Activated T-helper 1 cell treated with anti-CD3 and anti-CD28 coated beads, Interleukin-2, amount 50 U/mL, for 16 hours (primary cell): ENCODE data around the gene ISLR.

Experiments used
- DNase-seq, 2 donors: peaks; one replicate each; pipeline ENCODE4 v3.0.0-alpha.2; 2020; ENCODE audit warnings: low read depth in 1 of 2, low spot score in 1 of 2

The ISLR gene

GRCh38 chr15:74170875-74171578 is 2.5 kb upstream of the ISLR start:
- no peak for DNase-seq

DNA sequence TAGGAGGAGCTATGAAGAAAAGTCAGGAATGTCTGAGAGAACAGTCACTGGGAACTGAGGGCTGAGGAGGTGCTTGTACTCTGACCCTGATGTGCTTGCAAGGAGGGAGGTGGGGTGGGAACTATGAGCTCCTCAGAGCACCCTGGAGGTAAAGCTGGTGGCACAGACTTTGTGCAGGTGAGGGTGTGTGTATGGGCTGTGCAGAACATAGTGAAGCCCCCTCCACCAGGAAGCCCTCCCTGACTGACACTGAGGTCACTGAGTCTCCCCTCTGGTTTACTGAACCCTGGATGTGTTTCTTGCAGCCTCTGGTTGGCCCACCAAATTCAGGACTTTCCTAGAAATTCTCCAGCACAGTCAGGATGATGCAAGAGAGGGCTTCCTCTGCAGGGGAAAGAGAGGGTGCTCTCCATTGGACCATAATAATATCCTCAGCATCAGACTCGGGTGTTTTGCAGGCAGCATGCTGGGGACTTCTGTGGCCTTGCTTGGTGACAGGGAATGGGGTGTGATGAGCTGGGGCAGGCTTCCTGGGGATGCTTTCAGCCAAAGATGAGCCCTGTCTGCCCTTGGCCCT is 1.5 kb upstream of the ISLR start:
- no peak for DNase-seq

- no peak for DNase-seq
Measured at GRCh38 chr15:74172701-74173379, 670 bp upstream of the ISLR start.

- DNase-seq, result no peak
Measured at GRCh38 chr15:74174219-74174957, 878 bp downstream of the ISLR start.

GRCh38 chr15:74174958-74175253 is 1.4 kb downstream of the ISLR start:
- no peak for DNase-seq

DNA sequence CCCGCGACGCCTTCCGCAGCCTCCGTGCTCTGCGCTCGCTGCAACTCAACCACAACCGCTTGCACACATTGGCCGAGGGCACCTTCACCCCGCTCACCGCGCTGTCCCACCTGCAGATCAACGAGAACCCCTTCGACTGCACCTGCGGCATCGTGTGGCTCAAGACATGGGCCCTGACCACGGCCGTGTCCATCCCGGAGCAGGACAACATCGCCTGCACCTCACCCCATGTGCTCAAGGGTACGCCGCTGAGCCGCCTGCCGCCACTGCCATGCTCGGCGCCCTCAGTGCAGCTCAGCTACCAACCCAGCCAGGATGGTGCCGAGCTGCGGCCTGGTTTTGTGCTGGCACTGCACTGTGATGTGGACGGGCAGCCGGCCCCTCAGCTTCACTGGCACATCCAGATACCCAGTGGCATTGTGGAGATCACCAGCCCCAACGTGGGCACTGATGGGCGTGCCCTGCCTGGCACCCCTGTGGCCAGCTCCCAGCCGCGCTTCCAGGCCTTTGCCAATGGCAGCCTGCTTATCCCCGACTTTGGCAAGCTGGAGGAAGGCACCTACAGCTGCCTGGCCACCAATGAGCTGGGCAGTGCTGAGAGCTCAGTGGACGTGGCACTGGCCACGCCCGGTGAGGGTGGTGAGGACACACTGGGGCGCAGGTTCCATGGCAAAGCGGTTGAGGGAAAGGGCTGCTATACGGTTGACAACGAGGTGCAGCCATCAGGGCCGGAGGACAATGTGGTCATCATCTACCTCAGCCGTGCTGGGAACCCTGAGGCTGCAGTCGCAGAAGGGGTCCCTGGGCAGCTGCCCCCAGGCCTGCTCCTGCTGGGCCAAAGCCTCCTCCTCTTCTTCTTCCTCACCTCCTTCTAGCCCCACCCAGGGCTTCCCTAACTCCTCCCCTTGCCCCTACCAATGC is 2.0 kb downstream of the ISLR start:
- DNase-seq, result no peak

- DNase-seq, result no peak
Measured at GRCh38 chr15:74176262-74177214, 3.0 kb downstream of the ISLR start.

GRCh38 chr15:74178326-74179100 is 5.0 kb downstream of the ISLR start:
- no peak for DNase-seq

DNA sequence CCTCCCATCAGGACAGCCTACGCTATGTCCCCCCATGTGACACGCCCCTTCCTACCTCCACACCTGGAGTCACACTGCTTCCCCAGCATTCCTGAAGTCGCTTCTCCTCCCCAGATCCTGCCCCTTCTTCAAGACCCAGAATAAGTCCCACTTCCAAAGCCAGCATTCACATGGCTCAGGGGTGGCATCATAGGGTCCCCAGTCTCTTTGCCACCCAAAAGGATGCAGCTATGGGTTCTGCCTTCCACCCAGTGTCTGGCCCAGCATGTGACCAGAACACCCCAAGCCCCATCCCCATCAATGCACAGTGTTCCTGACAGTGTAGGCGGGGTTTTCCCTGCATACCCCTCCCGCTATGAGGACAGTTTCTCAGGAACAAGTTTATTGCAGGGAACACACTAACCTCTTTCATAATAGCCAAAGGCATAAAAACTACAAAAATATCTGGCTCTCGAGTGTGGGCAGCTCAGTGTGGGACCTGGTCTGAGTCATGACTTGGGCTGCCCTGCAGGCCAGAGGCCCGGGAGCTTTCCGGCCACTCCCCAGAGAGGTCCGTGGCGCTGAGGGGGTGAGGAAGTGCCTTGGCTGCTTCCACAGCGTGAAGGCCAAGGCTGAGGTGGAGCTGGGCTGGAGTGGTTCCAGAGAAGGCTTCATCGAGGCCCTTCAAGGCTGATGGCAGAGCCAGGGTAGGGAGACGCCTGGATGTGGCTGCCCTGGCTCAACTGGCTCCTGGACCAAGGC is 5.8 kb downstream of the ISLR start:
- no peak for DNase-seq

DNA sequence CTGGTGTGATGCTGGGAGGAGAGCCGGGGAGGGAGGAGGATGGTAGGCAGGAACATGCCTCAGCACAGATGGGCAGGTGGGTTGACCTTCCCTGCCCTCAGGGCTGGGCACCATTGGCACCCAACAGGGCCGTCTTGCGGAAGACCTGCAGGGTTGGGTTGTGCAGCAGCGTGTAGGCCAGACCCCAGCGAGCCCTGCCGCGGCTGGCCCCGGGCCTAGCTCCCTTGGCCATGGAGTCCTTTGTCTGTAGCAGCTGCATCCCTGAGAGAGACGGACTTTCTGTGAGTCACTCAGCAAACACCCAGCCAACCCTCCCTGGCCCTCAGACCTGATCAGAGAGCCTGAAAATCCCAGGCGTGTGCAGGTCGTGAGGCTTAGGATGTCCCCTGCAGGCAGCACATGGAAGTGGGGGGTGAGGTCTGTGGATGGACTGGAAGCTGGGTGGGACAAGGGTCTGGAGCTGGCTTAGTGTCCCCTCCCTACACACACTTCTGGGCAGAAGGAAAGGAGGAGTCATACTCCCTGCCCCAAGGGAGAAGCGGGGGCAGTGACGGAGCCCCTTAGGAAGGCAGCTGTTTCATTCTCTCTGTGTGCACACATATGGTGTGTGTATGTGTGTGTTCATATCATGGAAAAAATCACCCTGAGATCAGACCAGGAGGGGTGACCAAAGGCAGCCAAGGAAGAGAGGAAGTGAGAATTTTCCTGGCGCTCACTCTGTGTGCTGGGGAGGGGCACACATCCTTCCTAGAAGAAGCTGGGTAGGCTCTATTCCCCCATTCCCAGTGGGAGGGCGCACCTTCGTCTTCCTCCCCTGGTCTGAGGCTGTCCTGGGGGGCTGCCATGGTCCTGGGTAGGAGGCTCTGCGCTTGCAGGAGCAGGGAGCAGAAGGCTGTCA is 6.7 kb downstream of the ISLR start:
- no peak for DNase-seq

- no peak for DNase-seq
Measured at GRCh38 chr15:74180881-74181602, 7.5 kb downstream of the ISLR start.

DNA sequence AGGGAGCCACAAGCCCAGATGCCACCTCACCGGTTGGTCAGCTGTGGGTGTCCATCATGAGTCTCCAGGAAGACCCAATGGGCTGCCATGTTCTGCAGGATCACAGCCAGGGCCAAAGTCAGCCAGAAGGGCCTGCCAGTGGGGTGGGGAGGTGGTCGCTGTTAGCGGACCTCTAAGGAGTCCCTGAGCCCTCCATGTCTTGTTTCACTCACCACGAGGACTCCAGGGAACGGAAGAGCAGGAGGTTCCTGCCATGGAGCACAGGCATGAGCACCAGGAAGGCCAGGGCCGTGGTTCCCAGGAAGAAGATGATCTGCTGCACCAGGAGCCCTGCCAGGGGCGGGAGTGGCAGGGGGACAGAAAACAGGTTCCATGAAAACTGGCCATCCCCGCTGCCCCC is 8.6 kb downstream of the ISLR start:
- DNase-seq, result no peak

DNA sequence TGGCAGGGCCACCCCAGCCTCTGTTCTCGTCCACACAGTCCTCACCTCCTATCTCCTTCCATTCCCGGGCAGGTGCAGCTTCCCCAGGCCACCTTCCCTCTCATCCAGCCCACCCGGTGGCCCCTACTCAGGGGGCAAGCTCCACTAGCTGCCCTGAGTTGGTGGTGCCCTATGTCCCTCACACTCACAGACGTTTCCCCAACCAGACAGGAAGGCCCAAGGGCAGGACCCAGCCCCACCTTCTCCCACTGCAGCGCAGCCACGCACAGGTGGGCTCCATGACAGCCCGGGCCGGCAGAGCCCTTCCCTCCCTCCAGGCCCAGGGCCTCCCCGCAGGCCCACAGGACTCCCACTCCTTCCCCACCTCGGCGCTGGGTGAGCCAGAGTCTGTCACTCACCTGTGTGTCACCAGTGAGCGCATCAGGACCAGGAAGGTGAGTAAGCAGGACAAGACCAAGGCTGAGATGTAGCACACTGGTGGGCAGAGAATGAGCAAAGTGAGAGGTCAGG is 11.1 kb downstream of the ISLR start:
- no peak for DNase-seq

DNA sequence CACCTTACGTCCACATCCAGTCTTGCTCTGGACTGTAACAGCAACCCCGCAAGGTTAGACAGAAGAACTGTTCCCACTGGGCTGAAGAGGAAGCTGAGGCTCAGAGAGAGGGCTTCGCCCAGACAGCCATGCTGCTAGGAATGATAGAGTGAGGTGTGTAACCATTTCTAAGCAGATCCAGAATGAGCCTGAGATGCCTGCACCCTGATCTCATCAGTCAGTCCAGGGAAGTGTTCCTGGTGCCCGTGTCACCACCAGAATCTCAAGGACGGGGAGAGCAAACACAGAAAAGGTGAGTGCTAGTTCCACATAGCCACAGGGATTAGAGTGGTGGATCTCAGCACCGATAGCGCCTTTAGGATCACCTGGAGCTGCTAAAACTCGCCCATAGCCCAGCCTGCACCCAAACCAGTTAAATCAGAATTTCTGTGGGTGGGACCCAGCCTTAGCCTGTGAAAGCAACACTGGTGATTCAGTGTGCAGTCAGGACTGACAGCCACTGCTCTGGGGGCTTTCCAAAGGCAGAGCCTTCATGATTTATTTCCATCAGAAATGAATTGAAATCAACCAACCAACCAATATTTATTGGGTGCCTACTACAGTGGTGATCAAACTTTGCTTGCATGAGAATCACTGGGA is 12.3 kb downstream of the ISLR start:
- DNase-seq, result no peak

GRCh38 chr15:74188216-74188615 is 14.7 kb downstream of the ISLR start:
- DNase-seq, result no peak

DNA sequence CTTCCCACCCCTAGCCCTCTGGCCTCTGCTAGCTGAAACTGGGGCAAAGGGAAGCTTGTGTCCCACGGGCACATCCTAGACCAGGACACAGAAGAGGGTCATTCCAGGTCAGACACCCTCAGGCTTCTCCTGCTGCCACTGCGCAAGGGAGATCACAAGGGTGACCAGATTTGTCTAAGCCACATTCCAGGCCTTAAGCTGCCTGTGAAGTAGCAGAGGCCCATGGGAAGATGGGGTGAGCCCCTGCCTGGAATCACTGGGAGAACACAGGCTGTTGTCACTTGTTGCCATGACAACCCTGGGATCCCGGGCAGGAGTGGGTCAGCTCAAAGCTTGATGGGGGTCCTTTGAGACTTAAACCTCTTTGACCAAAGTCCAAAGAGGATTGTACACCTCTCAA is 18.3 kb downstream of the ISLR start:
- no peak for DNase-seq
